NCI-H2227 (cell line): ENCODE data around the gene HTR4.

ENCODE experiments used
- DNase-seq: peaks from one replicate; lab custom pipeline; 2025; ENCODE audit not compliant: unreplicated experiment; lab: John Stamatoyannopoulos, UW

Gene HTR4

DNA sequence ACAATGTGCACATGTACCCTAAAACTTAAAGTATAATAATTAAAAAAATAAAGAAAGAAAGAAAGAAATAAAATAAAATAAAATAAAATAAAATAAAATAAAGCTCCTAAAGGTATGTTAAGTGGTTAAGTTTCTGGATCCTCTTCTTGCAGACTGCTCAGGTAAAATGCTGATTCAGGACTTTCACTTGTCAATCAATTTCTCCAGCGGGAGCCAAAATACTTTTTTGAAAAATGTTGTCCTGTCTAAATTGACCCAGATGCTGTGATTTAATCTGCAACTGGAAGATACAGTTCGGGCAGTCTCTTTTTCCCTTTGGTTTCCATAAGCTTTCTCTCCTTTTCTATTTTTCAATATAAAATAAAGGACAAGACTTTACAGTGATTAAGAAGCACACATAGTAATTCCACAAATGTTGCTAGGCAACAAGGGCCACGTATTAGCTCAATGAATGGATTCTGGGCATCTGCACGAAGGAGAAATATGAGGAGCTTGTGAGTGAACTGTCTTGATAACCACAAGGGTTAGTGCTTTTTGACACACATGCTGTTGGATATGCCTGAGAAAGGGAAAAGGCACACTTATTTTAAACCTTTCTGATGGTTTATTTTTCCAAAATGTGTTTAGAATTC, 38.6 kb downstream of the HTR4 start:
- DNase-seq = no peak

- no peak for DNase-seq
Observed at GRCh38 chr5:148607406-148607805, 46.9 kb downstream of the HTR4 start.

DNA sequence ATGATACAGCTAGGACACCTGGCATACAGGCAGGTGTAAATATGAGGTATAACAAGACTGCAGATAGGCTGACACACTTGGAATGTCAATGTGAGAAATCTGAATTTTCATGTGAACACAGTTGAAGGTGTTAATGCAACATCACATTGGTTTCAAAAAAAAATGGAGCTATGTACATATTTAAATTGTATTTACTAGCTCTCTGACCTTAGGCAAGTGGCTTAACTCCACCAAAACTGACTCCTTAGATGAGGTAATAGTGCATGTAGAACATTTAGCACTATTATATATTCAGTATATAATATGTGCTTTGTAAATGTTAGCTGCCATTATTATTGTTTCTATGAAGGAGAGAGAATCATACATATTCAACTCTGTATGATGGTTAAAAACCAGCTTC, 48.0 kb downstream of the HTR4 start:
- no peak for DNase-seq

- no peak for DNase-seq
Observed at GRCh38 chr5:148599187-148599586, 55.1 kb downstream of the HTR4 start.

DNA sequence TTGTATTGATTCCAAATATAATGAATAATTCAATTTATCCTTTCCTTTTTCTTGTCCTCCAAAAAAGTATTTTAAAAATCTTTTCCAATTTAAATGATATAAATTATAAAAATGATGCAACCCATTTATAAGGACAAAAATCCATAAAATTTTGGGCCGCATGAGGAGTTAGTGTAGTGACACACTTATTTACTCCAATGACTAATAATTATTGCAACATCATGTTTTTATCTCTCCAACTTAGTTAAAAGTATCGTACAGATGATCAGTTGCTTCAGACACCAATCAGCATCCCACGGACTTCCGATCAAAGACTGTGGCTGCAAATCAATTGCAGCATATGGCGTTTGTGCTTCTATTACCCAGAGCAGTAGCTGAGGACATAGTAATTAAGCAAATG, 58.6 kb downstream of the HTR4 start:
- no peak for DNase-seq

- no peak for DNase-seq
Observed at GRCh38 chr5:148586796-148587195, 67.5 kb downstream of the HTR4 start.

DNA sequence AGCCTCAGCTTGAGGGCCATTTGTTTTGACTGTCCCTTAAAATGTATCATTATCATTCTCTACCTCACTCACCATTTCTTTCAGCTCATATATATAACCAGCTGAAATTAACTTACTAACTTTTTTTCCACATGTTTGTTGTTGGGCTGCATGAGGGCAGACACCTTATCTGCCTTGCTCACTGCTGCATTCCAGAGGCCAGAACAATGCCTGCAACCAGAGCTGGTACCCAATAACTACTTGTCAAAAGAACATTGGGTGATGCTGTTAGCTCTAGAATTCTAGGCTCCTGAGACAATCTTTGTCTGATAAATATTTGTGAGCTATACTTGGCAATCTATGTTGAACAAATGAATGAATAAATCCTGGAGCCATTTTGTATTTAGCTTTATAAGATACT, 68.3 kb downstream of the HTR4 start:
- DNase-seq = no peak

DNA sequence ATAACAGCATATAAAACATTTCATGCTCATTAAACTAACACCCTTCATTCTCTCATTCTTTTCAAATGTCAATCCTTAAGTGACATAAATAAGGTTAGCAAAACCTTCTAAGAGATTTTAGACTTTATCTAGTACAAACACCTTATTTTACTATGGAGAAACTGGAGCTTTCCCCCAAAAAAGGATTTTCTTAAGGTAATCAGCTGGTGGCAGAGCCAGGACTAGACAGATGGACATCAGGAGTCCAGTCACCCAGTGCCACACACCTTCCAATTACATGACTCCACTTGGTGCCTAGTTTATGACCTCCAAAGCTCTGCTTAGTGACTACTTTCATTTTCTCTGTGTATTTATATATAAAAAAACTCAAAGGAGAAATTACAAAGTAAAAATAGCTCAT, 70.2 kb downstream of the HTR4 start:
- DNase-seq = no peak

- DNase-seq = no peak
Observed at GRCh38 chr5:148583421-148583965, 70.8 kb downstream of the HTR4 start.

DNA sequence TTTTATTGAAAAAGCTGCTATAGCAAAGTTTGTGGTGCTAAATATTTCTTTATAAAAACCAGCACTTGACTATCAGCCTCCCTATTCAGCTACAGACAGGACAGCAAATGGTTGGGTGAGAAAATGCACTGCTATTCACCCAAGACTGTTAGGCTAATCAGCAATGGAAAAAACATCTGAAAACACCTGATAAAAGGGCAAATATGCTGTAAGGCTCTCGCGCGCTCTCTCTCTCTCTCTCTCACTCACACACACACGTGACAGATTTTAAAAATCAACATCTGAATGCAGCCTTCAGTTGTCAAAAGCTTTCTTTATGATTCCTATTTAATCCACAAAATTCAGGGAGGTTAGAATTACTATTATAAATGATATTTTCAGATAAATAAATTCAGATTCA, 80.2 kb downstream of the HTR4 start:
- no peak for DNase-seq

- no peak for DNase-seq
Observed at GRCh38 chr5:148573374-148573773, 81.0 kb downstream of the HTR4 start.

- no peak for DNase-seq
Observed at GRCh38 chr5:148569948-148570347, 84.4 kb downstream of the HTR4 start.

DNA sequence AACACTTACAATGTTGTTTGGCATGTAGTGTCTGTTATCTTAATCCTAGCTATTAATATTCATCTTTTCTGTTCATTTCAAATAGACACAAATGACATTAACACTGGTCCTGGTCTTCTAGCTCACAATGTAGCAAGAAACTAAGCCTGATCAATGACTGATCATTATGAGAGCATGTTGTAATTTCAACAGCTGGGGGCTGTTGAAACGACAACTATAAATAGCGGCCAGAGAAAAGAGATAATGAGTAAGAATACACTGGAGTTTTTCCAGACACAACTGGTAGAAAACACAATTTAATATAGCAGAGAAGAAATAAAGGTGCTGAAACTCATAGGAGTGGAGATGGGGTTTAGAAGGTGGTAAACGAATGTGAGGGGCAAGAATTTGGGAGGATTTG, 89.2 kb downstream of the HTR4 start:
- no peak for DNase-seq

- DNase-seq = no peak
Observed at GRCh38 chr5:148563021-148563420, 91.3 kb downstream of the HTR4 start.

GRCh38 chr5:148561801-148562311, 92.5 kb downstream of the HTR4 start:
- no peak for DNase-seq

- no peak for DNase-seq
Observed at GRCh38 chr5:148559461-148559860, 94.9 kb downstream of the HTR4 start.

GRCh38 chr5:148558892-148559291, 95.4 kb downstream of the HTR4 start:
- DNase-seq = no peak

GRCh38 chr5:148556835-148557234, 97.5 kb downstream of the HTR4 start:
- DNase-seq = no peak

- no peak for DNase-seq
Observed at GRCh38 chr5:148554621-148555020, 99.7 kb downstream of the HTR4 start.

- DNase-seq = no peak
Observed at GRCh38 chr5:148543727-148544126, 110.6 kb downstream of the HTR4 start.

DNA sequence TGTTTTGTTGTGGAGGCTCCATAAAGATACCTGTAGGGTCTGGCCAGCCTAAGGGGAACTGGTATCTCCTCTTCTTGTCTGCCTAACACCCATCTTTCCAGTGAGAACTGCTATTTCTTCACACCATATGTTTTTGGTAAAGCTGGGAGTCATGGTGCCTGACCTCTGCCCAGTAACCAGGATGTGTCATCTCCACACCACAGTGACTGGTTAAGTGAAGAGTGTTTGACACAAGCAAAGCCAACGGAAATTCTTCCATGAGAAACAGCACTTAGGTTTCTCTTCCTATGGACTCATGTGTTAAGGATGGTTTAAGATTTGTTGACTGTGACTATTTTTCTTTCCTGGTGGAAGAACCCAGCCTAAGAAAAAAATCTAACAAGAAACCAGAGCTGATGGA, 111.5 kb downstream of the HTR4 start:
- no peak for DNase-seq

DNA sequence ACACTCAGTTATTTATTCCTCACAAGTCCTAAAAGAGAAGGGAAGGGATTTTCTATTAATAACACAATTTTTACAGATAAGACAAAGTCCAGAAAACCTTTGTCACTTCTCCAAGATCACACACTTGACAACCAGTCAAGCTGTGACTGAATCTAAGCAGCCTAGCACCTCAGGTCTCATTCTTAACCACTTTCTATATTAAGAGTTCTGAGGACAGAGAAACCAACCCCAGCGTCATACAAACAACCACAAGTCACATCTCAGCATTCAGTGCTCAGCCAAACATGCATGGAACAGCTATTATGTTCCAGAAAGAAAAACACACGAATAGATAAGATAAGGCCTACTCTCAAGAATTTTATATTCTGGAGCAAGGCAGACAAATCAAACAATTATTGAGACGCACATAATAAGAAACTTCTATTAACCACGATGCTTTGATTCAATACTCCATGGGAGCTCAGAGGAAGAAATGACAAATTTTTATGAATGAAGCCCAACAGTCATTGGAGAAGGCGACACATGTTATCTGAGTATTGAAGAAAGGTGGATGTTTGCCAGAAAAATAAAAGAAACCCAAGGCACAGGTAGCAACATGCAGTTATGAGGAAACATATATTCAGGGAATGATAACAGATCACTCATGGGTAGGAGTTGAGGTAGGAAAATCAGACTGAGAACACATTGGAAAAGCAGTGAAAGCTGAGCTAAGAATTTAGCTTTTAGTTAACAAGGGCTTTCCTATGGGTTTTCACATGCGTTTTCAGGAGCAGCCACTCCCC, 113.1 kb downstream of the HTR4 start:
- DNase-seq = no peak
